ENCODE results near the gene PIWIL1. TPM values are rescaled to one million over a fixed set of nuclear protein-coding genes. Genes with fewer than 3 reads are reported as not detected.

PIWIL1 gene
- total RNA-seq, 1 experiment from 2014 or later, result not detected

GRCh38 chr12:130353081-130353480 lies 15.4 kb downstream of the PIWIL1 start:
- intact Hi-C loops (cut with micrococcal nuclease), result no loop called here
- CTCF ChIA-PET, result interaction anchor here (1.0 to 1.3 kb wide), 2 partner anchors 12 to 322 kb away, joined by 3 to 4 read pairs; no protein-coding TSS in a partner anchor
- BruUV-seq (replicated peaks), result no TSS peak

DNA sequence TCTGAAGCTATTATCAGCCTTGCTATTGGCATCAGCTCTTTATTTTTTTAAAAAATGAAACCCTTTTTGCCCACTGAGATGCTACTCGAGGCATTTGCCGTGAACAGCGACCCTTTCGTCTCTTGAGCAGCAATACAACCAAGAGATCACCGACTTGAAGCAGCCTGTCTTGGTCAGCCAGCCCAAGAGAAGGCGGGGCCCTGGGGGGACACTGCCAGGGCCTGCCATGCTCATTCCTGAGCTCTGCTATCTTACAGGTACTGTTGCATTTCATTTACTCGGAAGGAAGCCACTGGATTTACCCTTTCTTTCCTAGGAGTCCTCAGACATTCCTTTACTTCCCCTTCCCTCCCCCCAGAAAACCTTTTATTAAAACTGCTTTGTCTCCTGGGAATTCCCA lies 16.7 kb downstream of the PIWIL1 start:
- H3K27me3 Mint-ChIP-seq (ENCODE audit: insufficient read depth, unreplicated experiment), result no peaks in the 10 kb centered on the region
- peaks cover 23% of the 10 kb centered on the region for H3K4me1 Mint-ChIP-seq (ENCODE audit: insufficient read depth, unreplicated experiment)
- ChIA-PET CTCF (interaction anchor here (0.7 to 1.3 kb wide), 3 partner anchors 9 to 363 kb away, joined by 3 to 4 read pairs (median 4); no protein-coding TSS in a partner anchor), POLR2A (no interaction called here)
- no peak overlapping the region for H3K27ac Mint-ChIP-seq (ENCODE audit: low read depth, unreplicated experiment)
- H3K4me3 Mint-ChIP-seq (ENCODE audit: unreplicated experiment), result no peak overlapping the region
- peaks cover 6% of the 10 kb centered on the region for H3K36me3 Mint-ChIP-seq (ENCODE audit: insufficient read depth, unreplicated experiment)
- TF ChIP-seq, protein P1, sequence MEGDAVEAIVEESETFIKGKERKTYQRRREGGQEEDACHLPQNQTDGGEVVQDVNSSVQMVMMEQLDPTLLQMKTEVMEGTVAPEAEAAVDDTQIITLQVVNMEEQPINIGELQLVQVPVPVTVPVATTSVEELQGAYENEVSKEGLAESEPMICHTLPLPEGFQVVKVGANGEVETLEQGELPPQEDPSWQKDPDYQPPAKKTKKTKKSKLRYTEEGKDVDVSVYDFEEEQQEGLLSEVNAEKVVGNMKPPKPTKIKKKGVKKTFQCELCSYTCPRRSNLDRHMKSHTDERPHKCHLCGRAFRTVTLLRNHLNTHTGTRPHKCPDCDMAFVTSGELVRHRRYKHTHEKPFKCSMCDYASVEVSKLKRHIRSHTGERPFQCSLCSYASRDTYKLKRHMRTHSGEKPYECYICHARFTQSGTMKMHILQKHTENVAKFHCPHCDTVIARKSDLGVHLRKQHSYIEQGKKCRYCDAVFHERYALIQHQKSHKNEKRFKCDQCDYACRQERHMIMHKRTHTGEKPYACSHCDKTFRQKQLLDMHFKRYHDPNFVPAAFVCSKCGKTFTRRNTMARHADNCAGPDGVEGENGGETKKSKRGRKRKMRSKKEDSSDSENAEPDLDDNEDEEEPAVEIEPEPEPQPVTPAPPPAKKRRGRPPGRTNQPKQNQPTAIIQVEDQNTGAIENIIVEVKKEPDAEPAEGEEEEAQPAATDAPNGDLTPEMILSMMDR (IDR thresholded peaks at IDR 0.05; ENCODE audit: unreplicated experiment), result no peak
- BruUV-seq (replicated peaks), result no TSS peak
- intact Hi-C loops (cut with micrococcal nuclease), result no loop called here
- DNase-seq (ENCODE audit: unreplicated experiment), result no peak
- H3K9me3 Mint-ChIP-seq (ENCODE audit: unreplicated experiment), result no peaks in the 10 kb centered on the region

More at GRCh38 chr12:130353081-130353480, 15.4 kb downstream of the PIWIL1 start:
- Mint-ChIP-seq H3K4me3 (ENCODE audit: unreplicated experiment) (no peak overlapping the region), H3K27me3 (ENCODE audit: insufficient read depth, unreplicated experiment) (no peaks in the 10 kb centered on the region), H3K27ac (ENCODE audit: low read depth, unreplicated experiment) (no peak overlapping the region), H3K9me3 (ENCODE audit: unreplicated experiment) (no peaks in the 10 kb centered on the region), H3K36me3 (ENCODE audit: insufficient read depth, unreplicated experiment) (no peaks in the 10 kb centered on the region), H3K4me1 (ENCODE audit: insufficient read depth, unreplicated experiment) (peaks cover 23% of the 10 kb centered on the region)
- no peak for DNase-seq (ENCODE audit: unreplicated experiment)
- POLR2A ChIA-PET, result no interaction called here
- TF ChIP-seq, protein P1 (IDR thresholded peaks at IDR 0.05; ENCODE audit: unreplicated experiment), result no peak

- H3K27ac Mint-ChIP-seq (ENCODE audit: low read depth, unreplicated experiment), result no peak overlapping the region
- intact Hi-C loops (cut with micrococcal nuclease), result no loop called here
- DNase-seq (ENCODE audit: unreplicated experiment), result no peak
- TF ChIP-seq, protein P1 (IDR thresholded peaks at IDR 0.05; ENCODE audit: unreplicated experiment), result no peak
- POLR2A ChIA-PET, result interaction anchor here (1.0 kb wide), 1 partner anchor 15 kb away, joined by 3 read pairs; no protein-coding TSS in a partner anchor
- peaks cover 17% of the 10 kb centered on the region for H3K4me1 Mint-ChIP-seq (ENCODE audit: insufficient read depth, unreplicated experiment)
- H3K4me3 Mint-ChIP-seq (ENCODE audit: unreplicated experiment), result no peak overlapping the region
- H3K27me3 Mint-ChIP-seq (ENCODE audit: insufficient read depth, unreplicated experiment), result no peaks in the 10 kb centered on the region
- no TSS peak for BruUV-seq (replicated peaks)
- CTCF ChIA-PET, result interaction anchor here (0.6 to 1.6 kb wide), 2 partner anchors 20 to 70 kb away, joined by 4 read pairs; no protein-coding TSS in a partner anchor
- peaks cover 6% of the 10 kb centered on the region for H3K36me3 Mint-ChIP-seq (ENCODE audit: insufficient read depth, unreplicated experiment)
- no peaks in the 10 kb centered on the region for H3K9me3 Mint-ChIP-seq (ENCODE audit: unreplicated experiment)
Observed at GRCh38 chr12:130356222-130356621, 18.5 kb downstream of the PIWIL1 start.

- H3K27ac Mint-ChIP-seq (ENCODE audit: low read depth, unreplicated experiment), result no peak overlapping the region
- ChIA-PET CTCF (interaction anchor here (0.7 to 1.3 kb wide), 3 partner anchors 64 to 403 kb away, joined by 3 to 4 read pairs (median 3); no protein-coding TSS in a partner anchor), POLR2A (no interaction called here)
- H3K27me3 Mint-ChIP-seq (ENCODE audit: insufficient read depth, unreplicated experiment), result no peaks in the 10 kb centered on the region
- intact Hi-C loops (cut with micrococcal nuclease), result no loop called here
- DNase-seq (ENCODE audit: unreplicated experiment), result no peak
- peaks cover 6% of the 10 kb centered on the region for H3K36me3 Mint-ChIP-seq (ENCODE audit: insufficient read depth, unreplicated experiment)
- H3K9me3 Mint-ChIP-seq (ENCODE audit: unreplicated experiment), result no peaks in the 10 kb centered on the region
- no peak overlapping the region for H3K4me3 Mint-ChIP-seq (ENCODE audit: unreplicated experiment)
- TF ChIP-seq, protein P1 (IDR thresholded peaks at IDR 0.05; ENCODE audit: unreplicated experiment), result no peak
- peaks cover 7% of the 10 kb centered on the region for H3K4me1 Mint-ChIP-seq (ENCODE audit: insufficient read depth, unreplicated experiment)
- no TSS peak for BruUV-seq (replicated peaks)
Observed at GRCh38 chr12:130357241-130357640, 19.6 kb downstream of the PIWIL1 start.

Measured in MCF 10A (cell line).